Superior temporal gyrus (tissue), 1 donor: Measurements from ENCODE around the gene ANKRD63.

ENCODE experiments used
- DNase-seq: peaks from one replicate; pipeline ENCODE4 v3.0.0-alpha.2; 2016; ENCODE audit errors: extremely low spot score

The ANKRD63 gene

GRCh38 chr15:40257656-40258450, 25.0 kb downstream of the ANKRD63 start:
- DNase-seq: no peak

- no peak for DNase-seq
Observed at GRCh38 chr15:40256638-40257235, 26.1 kb downstream of the ANKRD63 start.

- DNase-seq: no peak
Observed at GRCh38 chr15:40255033-40255432, 27.8 kb downstream of the ANKRD63 start.

GRCh38 chr15:40254452-40254851, 28.4 kb downstream of the ANKRD63 start:
- DNase-seq: no peak

GRCh38 chr15:40253167-40253790, 29.6 kb downstream of the ANKRD63 start:
- DNase-seq: no peak

- DNase-seq: no peak
Observed at GRCh38 chr15:40252438-40253166, 30.3 kb downstream of the ANKRD63 start.

- no peak for DNase-seq
Observed at GRCh38 chr15:40252141-40252437, 30.8 kb downstream of the ANKRD63 start.

GRCh38 chr15:40251486-40252140, 31.3 kb downstream of the ANKRD63 start:
- DNase-seq: no peak

GRCh38 chr15:40250771-40251483, 31.9 kb downstream of the ANKRD63 start:
- DNase-seq: no peak

- no peak for DNase-seq
Observed at GRCh38 chr15:40250304-40250656, 32.6 kb downstream of the ANKRD63 start.

- DNase-seq: no peak
Observed at GRCh38 chr15:40249477-40250303, 33.2 kb downstream of the ANKRD63 start.

GRCh38 chr15:40248006-40248783, 34.7 kb downstream of the ANKRD63 start:
- DNase-seq: no peak

- DNase-seq: no peak
Observed at GRCh38 chr15:40247406-40247971, 35.4 kb downstream of the ANKRD63 start.

GRCh38 chr15:40246496-40247280, 36.2 kb downstream of the ANKRD63 start:
- no peak for DNase-seq

GRCh38 chr15:40245666-40246450, 37.0 kb downstream of the ANKRD63 start:
- no peak for DNase-seq

GRCh38 chr15:40244961-40245523, 37.8 kb downstream of the ANKRD63 start:
- no peak for DNase-seq

- DNase-seq: no peak
Observed at GRCh38 chr15:40243126-40243810, 39.6 kb downstream of the ANKRD63 start.
